Measurements from ENCODE around the gene HCRTR2.
"Not testable (repeated sequence)": the region's sequence is repeated elsewhere in the genome, so short reads cannot be mapped to it uniquely, and the experiment has no call there.

Gene HCRTR2

GRCh38 chr6:55220961-55221360 is 46.6 kb downstream of the HCRTR2 start:
- DNase-seq (ENCODE audit: low read depth): no peak

- no peak for DNase-seq (ENCODE audit: low read depth)
These were observed 53.5 kb downstream of the HCRTR2 start for GRCh38 chr6:55227862-55228261.

GRCh38 chr6:55239099-55239498 is 64.8 kb downstream of the HCRTR2 start:
- DNase-seq (ENCODE audit: low read depth): no peak

GRCh38 chr6:55240975-55241605 is 66.8 kb downstream of the HCRTR2 start:
- not testable (repeated sequence) for DNase-seq (ENCODE audit: low read depth)

- no peak for DNase-seq (ENCODE audit: low read depth)
These were observed 76.1 kb downstream of the HCRTR2 start for GRCh38 chr6:55250400-55250799.

GRCh38 chr6:55255113-55255512 is 80.8 kb downstream of the HCRTR2 start:
- DNase-seq (ENCODE audit: low read depth): no peak

DNA sequence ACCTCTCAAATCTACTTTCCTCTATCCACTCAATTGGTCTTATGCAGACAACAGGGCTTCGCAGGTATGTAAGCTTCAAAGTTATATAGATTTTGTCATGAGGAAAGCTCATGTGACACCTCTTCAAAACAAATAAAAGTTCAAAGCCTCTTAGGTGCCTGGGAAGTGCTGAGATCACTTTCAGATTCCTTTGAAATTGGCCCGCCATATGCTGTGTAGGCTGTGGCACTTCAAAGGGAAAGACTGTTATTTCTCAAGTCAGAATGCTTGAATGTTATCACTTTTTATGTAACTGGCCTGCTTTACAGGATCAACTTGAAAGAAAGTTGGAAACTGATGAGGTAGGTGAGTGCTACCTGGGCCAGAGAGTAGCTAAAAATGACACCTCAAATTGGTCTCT is 85.9 kb downstream of the HCRTR2 start:
- DNase-seq (ENCODE audit: low read depth): no peak

DNA sequence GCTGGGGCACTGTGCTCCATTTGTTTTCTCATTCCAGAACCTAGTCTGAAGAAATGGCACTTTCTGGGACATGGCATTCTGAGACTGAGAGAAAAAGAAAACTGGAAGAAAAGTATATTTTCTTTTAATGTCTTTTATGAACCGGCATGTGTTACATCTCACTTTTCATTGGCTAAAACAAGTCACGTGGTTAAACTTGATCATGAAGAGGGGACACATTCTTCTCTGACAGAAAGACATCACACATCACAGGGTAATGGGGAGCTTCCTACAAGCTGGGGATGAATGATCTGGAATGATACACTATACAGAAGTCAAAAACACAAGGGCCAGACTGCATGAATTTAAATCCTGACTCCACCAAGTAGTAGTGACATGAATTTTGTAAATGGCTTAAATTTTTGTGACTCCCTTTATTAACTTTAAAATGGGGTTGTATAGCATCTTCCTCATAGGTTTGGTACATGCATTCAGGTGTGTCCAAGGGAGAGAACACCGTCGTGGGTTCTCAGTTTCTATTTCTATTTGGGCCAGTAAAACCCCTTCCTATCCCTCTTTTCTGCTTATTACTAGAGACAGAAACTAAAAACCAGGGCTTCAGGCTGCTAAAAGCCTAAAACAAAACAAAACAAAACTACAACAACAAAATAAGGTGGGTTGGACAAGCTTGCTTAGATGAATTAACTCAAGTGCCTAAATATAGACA is 91.2 kb downstream of the HCRTR2 start:
- no peak for DNase-seq (ENCODE audit: low read depth)

DNA sequence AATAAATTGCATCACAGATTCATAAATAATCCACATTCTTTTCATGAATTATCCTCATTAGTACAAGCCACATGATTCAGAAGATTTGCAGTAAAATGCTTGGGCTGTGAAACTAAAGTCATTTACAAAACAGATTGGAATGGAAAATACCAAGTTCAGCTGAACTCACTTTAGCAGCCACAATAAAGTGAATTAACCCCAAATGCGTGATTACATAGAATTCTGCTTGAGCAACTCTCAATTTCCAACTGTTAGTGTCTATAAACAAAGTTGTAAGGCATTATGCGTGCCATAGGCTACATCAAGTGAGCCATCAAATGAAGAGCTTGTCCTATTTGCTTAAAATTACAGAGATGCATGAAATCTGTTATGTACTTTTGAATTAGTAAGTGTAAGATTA is 92.6 kb downstream of the HCRTR2 start:
- no peak for DNase-seq (ENCODE audit: low read depth)

DNA sequence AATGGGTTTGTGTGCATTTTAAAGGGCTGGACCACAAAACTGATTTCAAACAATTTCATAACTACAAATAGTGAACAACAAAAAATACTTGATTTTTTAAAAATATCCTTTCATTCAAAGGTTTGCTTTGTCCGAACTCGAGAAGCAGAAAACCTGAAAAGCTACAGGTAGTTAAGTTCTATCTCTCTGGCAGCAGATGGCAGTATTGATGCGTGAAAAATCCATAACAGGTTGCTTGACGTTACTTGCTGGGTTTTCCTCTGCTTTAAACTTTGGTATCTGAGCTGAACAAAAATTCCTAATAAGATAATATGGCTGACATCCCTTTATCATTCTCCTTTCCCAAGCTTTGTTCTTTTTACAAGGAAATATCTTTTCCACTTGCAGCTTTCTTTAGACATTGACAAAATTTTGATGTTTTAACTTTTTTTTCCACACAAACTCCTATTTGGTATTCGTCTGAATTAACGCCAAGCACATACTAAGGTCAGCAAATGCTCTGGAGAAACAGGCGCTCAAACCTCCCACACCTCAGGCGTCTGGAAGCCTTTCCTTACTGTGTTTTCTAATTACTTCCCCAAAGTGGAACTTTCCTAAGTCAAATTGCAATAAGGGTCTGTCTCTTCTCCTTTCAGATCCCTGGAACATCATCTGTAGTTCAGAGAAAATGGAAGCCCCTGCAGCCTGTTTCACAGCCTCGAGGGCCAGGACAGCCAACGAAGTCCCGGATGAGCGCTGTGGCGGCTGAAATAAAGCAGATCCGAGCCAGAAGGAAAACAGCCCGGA is 102.6 kb downstream of the HCRTR2 start:
- DNase-seq (ENCODE audit: low read depth): no peak

GRCh38 chr6:55277646-55278045 is 103.3 kb downstream of the HCRTR2 start:
- DNase-seq (ENCODE audit: low read depth): no peak

DNA sequence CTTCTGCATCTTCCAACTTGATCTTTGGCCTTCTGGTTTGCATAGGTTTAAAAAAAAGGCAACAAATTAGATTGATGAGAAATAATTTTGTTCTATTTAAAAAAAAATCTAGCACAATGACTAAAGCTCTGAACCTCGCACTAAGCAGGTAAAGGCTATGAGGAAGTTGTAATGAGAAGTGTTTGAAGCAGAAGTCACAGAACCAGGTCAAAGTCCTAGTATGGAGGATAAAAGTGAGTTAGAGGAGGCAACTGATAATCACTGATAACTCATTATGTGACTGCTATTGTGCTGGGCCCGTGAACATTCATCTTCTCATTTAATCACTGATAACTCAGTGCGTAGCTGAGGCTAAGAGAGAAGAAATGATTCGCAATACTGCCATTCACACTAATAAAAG is 106.9 kb downstream of the HCRTR2 start:
- DNase-seq (ENCODE audit: low read depth): no peak

GRCh38 chr6:55282115-55282514 is 107.8 kb downstream of the HCRTR2 start:
- DNase-seq (ENCODE audit: low read depth): no peak

DNA sequence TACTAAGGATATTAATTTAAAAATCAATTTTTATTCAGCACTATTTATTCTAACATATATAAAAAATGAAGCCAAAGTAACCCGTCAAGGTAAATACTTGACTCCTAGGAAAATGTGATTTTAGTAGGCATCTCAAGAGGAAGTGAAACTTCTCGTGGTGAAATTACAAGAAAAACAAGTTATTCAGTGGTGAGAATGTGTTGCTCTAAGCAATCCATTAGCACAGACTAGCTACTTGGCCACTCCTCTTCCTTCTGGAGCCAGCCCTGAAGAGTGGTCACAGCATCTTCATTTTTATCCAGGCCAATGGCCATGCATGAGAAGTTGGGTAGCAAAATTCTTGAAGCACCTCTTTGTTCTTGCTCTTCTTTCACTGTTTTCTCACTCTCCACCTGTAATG is 112.5 kb downstream of the HCRTR2 start:
- no peak for DNase-seq (ENCODE audit: low read depth)

GRCh38 chr6:55290736-55291135 is 116.4 kb downstream of the HCRTR2 start:
- no peak for DNase-seq (ENCODE audit: low read depth)

DNA sequence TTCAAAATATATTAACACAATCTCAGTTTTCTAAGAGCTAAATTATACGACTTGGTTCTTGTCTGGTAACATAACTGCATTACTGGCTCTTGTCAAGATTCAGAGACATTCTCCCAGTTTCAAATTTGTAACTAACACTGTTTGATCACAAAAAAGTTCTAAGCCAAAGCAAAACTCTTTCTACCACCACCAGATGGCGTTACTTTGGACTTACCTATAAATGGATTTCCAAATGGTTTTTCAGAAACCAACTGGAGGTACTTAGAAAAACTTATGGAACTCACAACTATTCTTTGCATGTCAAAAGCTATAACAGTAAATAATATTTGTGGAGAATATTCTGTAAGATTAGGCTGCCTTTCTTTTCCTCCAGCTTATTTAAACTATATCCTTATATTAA is 118.8 kb downstream of the HCRTR2 start:
- DNase-seq (ENCODE audit: low read depth): no peak

DNA sequence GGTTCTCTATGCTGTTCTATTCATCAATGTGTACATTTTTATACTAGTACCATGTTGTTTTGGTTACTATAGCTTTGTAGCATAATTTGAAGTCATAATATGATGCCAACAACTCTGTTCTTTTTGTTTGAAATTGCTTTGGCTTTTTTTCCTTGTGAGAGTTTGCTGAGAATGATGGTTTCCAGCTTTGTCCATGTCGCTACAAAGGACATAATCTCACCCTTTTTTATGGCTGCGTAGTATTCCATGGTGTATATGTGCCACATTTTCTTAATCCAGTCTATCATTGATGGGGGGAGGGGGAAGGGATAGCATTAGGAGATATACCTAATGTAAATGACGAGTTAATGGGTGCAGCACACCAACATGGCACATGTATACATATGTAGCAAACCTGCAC is 122.9 kb downstream of the HCRTR2 start:
- not testable (repeated sequence) for DNase-seq (ENCODE audit: low read depth)

DNA sequence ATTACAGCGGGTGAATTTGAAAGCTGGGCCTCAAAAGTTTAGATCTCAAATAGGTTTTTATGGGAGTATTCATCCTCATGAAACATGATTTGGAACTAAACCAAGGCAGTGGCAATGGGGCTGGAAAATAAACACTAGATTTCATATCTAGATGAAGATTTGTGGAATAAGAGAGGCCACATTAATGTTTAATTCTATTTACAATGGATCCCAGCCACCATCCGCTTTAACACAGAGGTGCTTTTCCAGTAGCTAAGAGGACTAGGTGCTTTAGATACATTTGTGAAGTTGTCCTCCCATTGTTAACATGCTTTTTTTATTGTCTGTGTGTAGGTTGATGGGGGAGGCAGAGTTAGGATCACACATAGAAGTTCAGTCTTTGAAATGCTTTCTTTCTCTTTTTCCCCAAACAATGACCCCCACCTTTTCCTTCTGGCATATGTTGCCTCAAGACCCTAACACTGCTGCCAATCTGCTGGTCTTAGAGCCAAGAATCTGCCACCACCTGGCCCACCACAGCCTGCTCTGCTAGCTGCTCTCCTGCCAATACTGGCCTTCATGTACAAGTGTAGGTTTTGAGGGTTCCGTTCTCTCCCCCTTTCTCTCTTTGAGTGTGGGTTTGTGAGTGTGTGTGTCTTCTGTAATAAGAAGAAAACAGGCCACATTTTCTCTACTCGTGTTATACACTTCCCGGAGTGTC is 125.1 kb downstream of the HCRTR2 start:
- no peak for DNase-seq (ENCODE audit: low read depth)

- DNase-seq (ENCODE audit: low read depth): no peak
These were observed 130.4 kb downstream of the HCRTR2 start for GRCh38 chr6:55304747-55305146.

- no peak for DNase-seq (ENCODE audit: low read depth)
These were observed 145.8 kb downstream of the HCRTR2 start for GRCh38 chr6:55319961-55320695.

DNA sequence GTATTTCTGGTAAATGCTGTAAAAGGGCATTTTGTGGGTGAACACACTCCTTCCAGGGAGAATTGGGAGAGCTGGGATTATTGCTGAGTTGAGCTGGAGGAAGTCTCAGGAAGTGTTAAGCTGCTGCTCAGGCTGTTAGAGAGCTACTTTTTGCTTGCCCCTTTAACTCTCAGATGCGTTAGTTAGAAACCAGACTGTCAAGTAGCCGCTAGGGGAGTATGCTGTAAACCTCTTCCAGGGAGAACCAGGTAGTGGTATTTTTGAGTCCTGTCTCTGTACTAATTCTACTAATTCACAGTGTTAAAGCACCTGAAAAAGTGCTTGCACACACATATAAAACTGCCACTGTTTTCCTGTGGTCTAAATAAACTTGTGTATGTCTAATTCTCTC is 146.4 kb downstream of the HCRTR2 start:
- no peak for DNase-seq (ENCODE audit: low read depth)

GRCh38 chr6:55327169-55327568 is 152.9 kb downstream of the HCRTR2 start, which contains the start of gene GFRAL:
Gene GFRAL (plus strand): TSS chr6:55327469. CDS start chr6:55327555, 86 bp downstream.
- DNase-seq (ENCODE audit: low read depth): no peak

Measured in stimulated activated CD8-positive, alpha-beta memory T cell treated with anti-CD3 and anti-CD28 coated beads, Interleukin-12 subunit alpha, Interleukin-12 subunit beta, amount 100 ng/mL, for 1 hour (primary cell).